H9 (cell line): ENCODE results near the gene CORO7. TPM values are rescaled to one million over a fixed set of nuclear protein-coding genes. Genes with fewer than 3 reads are reported as not detected.
A peak's percentile ranks its signal among the peaks of the same experiment; 100 is the strongest.

Source experiments
- DNase-seq: peaks from one replicate; pipeline ENCODE4 v3.0.0-alpha.2; 2017
- H2AFZ ChIP-seq: one replicate; pipeline ENCODE4 v1.6.1; 2013; ENCODE audit warnings: mild to moderate bottlenecking, low read length, control low read depth, moderate library complexity
- H2AK5ac ChIP-seq: 2 replicates; pipeline ENCODE4 v1.6.1; 2013; ENCODE audit warnings: low read length, control low read depth, mixed read lengths; ENCODE audit not compliant: insufficient read length
- H2BK120ac ChIP-seq: one replicate; pipeline ENCODE4 v1.6.1; 2013; ENCODE audit warnings: low read depth, mild to moderate bottlenecking, low read length, control low read depth, inconsistent platforms; ENCODE audit not compliant: poor library complexity, severe bottlenecking
- H2BK12ac ChIP-seq: 2 replicates; pipeline ENCODE4 v1.6.1; 2013; ENCODE audit warnings: low read length, control low read depth, mixed read lengths, low read depth; ENCODE audit not compliant: insufficient read length
- H2BK15ac ChIP-seq: 2 replicates; pipeline ENCODE4 v1.6.1; 2013; ENCODE audit warnings: low read depth, low read length, control low read depth
- H2BK20ac ChIP-seq: one replicate; pipeline ENCODE4 v1.6.1; 2013; ENCODE audit warnings: low read depth, mild to moderate bottlenecking, low read length, control low read depth, inconsistent platforms; ENCODE audit not compliant: poor library complexity, severe bottlenecking
- H2BK5ac ChIP-seq: 2 replicates; pipeline ENCODE4 v1.6.1; 2013; ENCODE audit warnings: low read length, control low read depth, mixed read lengths; ENCODE audit not compliant: insufficient read length
- H3K14ac ChIP-seq: 2 replicates; pipeline ENCODE4 v1.6.1; 2013; ENCODE audit warnings: low read length, control low read depth; ENCODE audit not compliant: insufficient read depth
- H3K18ac ChIP-seq: 2 replicates; pipeline ENCODE4 v1.6.1; 2013; ENCODE audit warnings: low read depth, mild to moderate bottlenecking, mixed read lengths, low read length, control low read depth; ENCODE audit not compliant: insufficient read length
- H3K23ac ChIP-seq: 2 replicates; pipeline ENCODE4 v1.6.1; 2013; ENCODE audit warnings: low read length, control low read depth, mixed read lengths, low read depth; ENCODE audit not compliant: insufficient read length
- H3K23me2 ChIP-seq: 2 replicates; pipeline ENCODE4 v1.6.1; 2013; ENCODE audit warnings: low read depth, mild to moderate bottlenecking, mixed read lengths, low read length, control low read depth; ENCODE audit not compliant: insufficient read length, poor library complexity, severe bottlenecking
- H3K27ac ChIP-seq: 2 replicates; pipeline ENCODE4 v1.5.1; 2013; ENCODE audit warnings: low read length, control low read depth, mixed read lengths, low read depth; ENCODE audit not compliant: insufficient read length
- H3K27me3 ChIP-seq: 2 replicates; pipeline ENCODE4 v1.6.1; 2013; ENCODE audit warnings: low read length, control low read depth, inconsistent platforms; ENCODE audit not compliant: insufficient read depth
- H3K4ac ChIP-seq: 2 replicates; pipeline ENCODE4 v1.6.1; 2013; ENCODE audit warnings: low read depth, mild to moderate bottlenecking, control low read depth, inconsistent platforms, low read length, moderate library complexity
- H3K4me1 ChIP-seq: 2 replicates; pipeline ENCODE4 v1.6.1; 2013; ENCODE audit warnings: low read length, control low read depth, inconsistent platforms; ENCODE audit not compliant: insufficient read depth
- H3K4me2 ChIP-seq: 2 replicates; pipeline ENCODE4 v1.6.1; 2013; ENCODE audit warnings: low read length, control low read depth, mixed read lengths; ENCODE audit not compliant: insufficient read length, insufficient read depth
- H3K56ac ChIP-seq: 2 replicates; pipeline ENCODE4 v1.6.1; 2013; ENCODE audit warnings: low read depth, mild to moderate bottlenecking, mixed read lengths, low read length, control low read depth; ENCODE audit not compliant: insufficient read length
- H3K79me1 ChIP-seq: 2 replicates; pipeline ENCODE4 v1.6.1; 2013; ENCODE audit warnings: low read depth, mild to moderate bottlenecking, moderate library complexity, low read length, control low read depth, inconsistent platforms; ENCODE audit not compliant: insufficient read depth, poor library complexity, severe bottlenecking
- H3K79me2 ChIP-seq: 2 replicates; pipeline ENCODE4 v1.6.1; 2013; ENCODE audit warnings: low read length, control low read depth, inconsistent platforms; ENCODE audit not compliant: insufficient read depth
- H3K9ac ChIP-seq: 2 replicates; pipeline ENCODE4 v1.6.1; 2013; ENCODE audit warnings: low read length, control low read depth, mixed read lengths; ENCODE audit not compliant: insufficient read length; ENCODE audit errors: extremely low read depth
- H3K9me3 ChIP-seq: one replicate; pipeline ENCODE4 v1.6.1; 2013; ENCODE audit warnings: low read depth, low read length, inconsistent platforms; ENCODE audit not compliant: control insufficient read depth
- H3T11ph ChIP-seq: one replicate; pipeline ENCODE4 v1.6.1; 2013; ENCODE audit warnings: mild to moderate bottlenecking, low read length, control low read depth, inconsistent platforms
- H4K20me1 ChIP-seq: one replicate; pipeline ENCODE4 v1.6.1; 2013; ENCODE audit not compliant: control insufficient read depth, insufficient read length, insufficient read depth
- H4K5ac ChIP-seq: 2 replicates; pipeline ENCODE4 v1.6.1; 2013; ENCODE audit warnings: low read depth, mild to moderate bottlenecking, mixed read lengths, low read length, control low read depth; ENCODE audit not compliant: insufficient read length
- H4K8ac ChIP-seq: replicated peaks from 2 replicates; pipeline ENCODE4 v1.6.1; 2013; ENCODE audit warnings: low read length, control low read depth, mixed read lengths, low read depth; ENCODE audit not compliant: insufficient read length
- H4K91ac ChIP-seq: 2 replicates; pipeline ENCODE4 v1.6.1; 2013; ENCODE audit warnings: low read depth, mild to moderate bottlenecking, moderate library complexity, mixed read lengths, low read length, control low read depth; ENCODE audit not compliant: insufficient read length
- H3K27ac Mint-ChIP-seq, 3 experiments: 2 replicates in 2 of 3; 3 replicates in 1 of 3; pipeline ENCODE4 v1.8.0; 2020 to 2021; ENCODE audit warnings: mixed read lengths in 3 of 3, mild to moderate bottlenecking in 1 of 3, moderate library complexity in 1 of 3
- H3K27me3 Mint-ChIP-seq: 2 replicates; pipeline ENCODE4 v1.8.0; 2021; ENCODE audit warnings: low read depth, mild to moderate bottlenecking, moderate library complexity, mixed read lengths
- H3K36me3 Mint-ChIP-seq, 3 experiments: 2 replicates in 2 of 3; 3 replicates in 1 of 3; pipeline ENCODE4 v1.8.0; 2020 to 2021; ENCODE audit warnings: low read depth in 3 of 3, mixed read lengths in 3 of 3; ENCODE audit not compliant: insufficient read depth in 1 of 3
- H3K4me1 Mint-ChIP-seq, 2 experiments: 2 replicates each; pipeline ENCODE4 v1.8.0; 2020; ENCODE audit warnings: mixed read lengths in 2 of 2
- H3K4me3 Mint-ChIP-seq, 2 experiments: 2 replicates in 1 of 2; 3 replicates in 1 of 2; pipeline ENCODE4 v1.8.0; 2020 to 2021; ENCODE audit warnings: mild to moderate bottlenecking in 2 of 2, mixed read lengths in 2 of 2, moderate library complexity in 1 of 2
- H3K9me3 Mint-ChIP-seq, 2 experiments: 2 replicates in 1 of 2; 3 replicates in 1 of 2; pipeline ENCODE4 v1.8.0; 2020; ENCODE audit warnings: mild to moderate bottlenecking in 2 of 2, mixed read lengths in 2 of 2, moderate library complexity in 1 of 2
- CTCF ChIP-seq: fragments of 200-600 bp; sonication (generic); conservative IDR thresholded peaks from 3 replicates; pipeline ENCODE4 v1.8.0; 2021; ENCODE audit warnings: antibody characterized with exemption, mild to moderate bottlenecking
- WGBS: extraction: QIAGEN DNeasy Blood & Tissue Kit; methylation state at CpG from one replicate; pipeline ENCODE4 v1.1.7; 2013; ENCODE audit warnings: missing lambda C conversion rate, low lambda C conversion rate, mixed read lengths; ENCODE audit not compliant: insufficient read length; ENCODE audit errors: extremely low coverage; 5-methylcytosine and 5-hydroxymethylcytosine counted together
- total RNA-seq: library from RNA; stranded (reverse); gene quantifications from 2 replicates; pipeline ENCODE4 v1.2.1, GENCODE V29; 2021

The CORO7 gene
- total RNA-seq, 1 experiment from 2014 or later: 38.4 TPM

- no peak overlapping the region for H2BK20ac ChIP-seq
- no peak overlapping the region for H4K8ac ChIP-seq
- H2BK5ac ChIP-seq: no peak overlapping the region
- no CpG with 5 or more reads among the region's 9 CpGs for WGBS
- no peaks in the 10 kb centered on the region for H3K4me1 ChIP-seq
- H3K56ac ChIP-seq: no peak overlapping the region
- no peak overlapping the region for H2BK120ac ChIP-seq
- H3K79me1 ChIP-seq: no peaks in the 10 kb centered on the region
- H3K27me3 ChIP-seq: no peaks in the 10 kb centered on the region
- no peak overlapping the region for H3K9ac ChIP-seq
- no peak overlapping the region for H2AK5ac ChIP-seq
- H3K23me2 ChIP-seq: peaks cover 5% of the 10 kb centered on the region
- H4K20me1 ChIP-seq: no peaks in the 10 kb centered on the region
- Mint-ChIP-seq H3K27me3 (no peaks in the 10 kb centered on the region), H3K9me3 (no peaks in the 10 kb centered on the region), H3K4me1 (peaks cover 10 to 14% of the 10 kb centered on the region in 2 experiments), H3K27ac (peak overlapping the region in 1 of 3 experiments; percentile 42; a peak in 1 of 7 replicates), H3K36me3 (peaks cover 26 to 53% (median 41%) of the 10 kb centered on the region in 3 experiments; a peak in 6 of 7 replicates), H3K4me3 (no peak overlapping the region)
- H3K4ac ChIP-seq: no peak overlapping the region
- H3K4me2 ChIP-seq: no peak overlapping the region
- H3T11ph ChIP-seq: no peak overlapping the region
- H4K5ac ChIP-seq: no peak overlapping the region
- no peaks in the 10 kb centered on the region for H3K9me3 ChIP-seq
- H2AFZ ChIP-seq: no peak overlapping the region
- H2BK12ac ChIP-seq: no peak overlapping the region
- H3K79me2 ChIP-seq: peaks cover 12% of the 10 kb centered on the region; the same call in 1 of the 2 replicates
- no peak overlapping the region for H3K23ac ChIP-seq
- no peak for DNase-seq
- no peak overlapping the region for H4K91ac ChIP-seq
- no peak overlapping the region for H3K14ac ChIP-seq
- H2BK15ac ChIP-seq: no peak overlapping the region
- H3K27ac ChIP-seq: no peak overlapping the region
- no peak overlapping the region for H3K18ac ChIP-seq
- TF ChIP-seq CTCF: no peak
These were observed 14.6 kb upstream of the CORO7 start for GRCh38 chr16:4431023-4431422.
